Upper lobe of right lung (tissue), 1 donor: ENCODE results near the gene PALD1. TPM values are rescaled to one million over a fixed set of nuclear protein-coding genes. Genes with fewer than 3 reads are reported as not detected.

Experiments
- ATAC-seq: fragments of 200-7000 bp; cut with Tn5 transposase; one replicate; pipeline ENCODE4 v1.9.1; 2020; ENCODE audit warnings: mild to moderate bottlenecking, moderate library complexity
- DNase-seq: peaks from one replicate; pipeline ENCODE4 v3.0.0-alpha.2; 2020
- H3K27ac ChIP-seq: fragments of 200-600 bp; one replicate; pipeline ENCODE4 v1.8.0; 2022
- H3K27me3 ChIP-seq: fragments of 200-600 bp; one replicate; pipeline ENCODE4 v1.8.0; 2022; ENCODE audit warnings: mild to moderate bottlenecking
- H3K36me3 ChIP-seq: fragments of 200-600 bp; one replicate; pipeline ENCODE4 v1.8.0; 2022
- H3K4me1 ChIP-seq: fragments of 200-600 bp; one replicate; pipeline ENCODE4 v1.8.0; 2022
- H3K4me3 ChIP-seq: fragments of 200-600 bp; one replicate; pipeline ENCODE4 v1.8.0; 2022; ENCODE audit warnings: mild to moderate bottlenecking
- H3K9me3 ChIP-seq: fragments of 200-600 bp; one replicate; pipeline ENCODE4 v1.8.0; 2022
- CTCF ChIP-seq: fragments of 200-600 bp; IDR thresholded peaks from one replicate; pipeline ENCODE4 v1.8.0; 2022; ENCODE audit warnings: antibody characterized with exemption
- intact Hi-C: fragments of 100-400 bp; cut with DNase I; formaldehyde crosslinking; loops from one replicate; pipeline ENCODE4 v1.11.0; 2022
- total RNA-seq: library from RNA; stranded (reverse); fragmentation: NEBNext Ultra II Directional; extraction: Animal tissue kit (Norgen Biotek cat#: 25700); gene quantifications from one replicate; pipeline ENCODE4 v1.2.1, GENCODE V29; 2021
- donor health status: DM: no; HTN: yes; CAD: no; lungs with severe emphysema.

The PALD1 gene
- total RNA-seq, 1 donor from 2014 or later, result 27.0 TPM

DNA sequence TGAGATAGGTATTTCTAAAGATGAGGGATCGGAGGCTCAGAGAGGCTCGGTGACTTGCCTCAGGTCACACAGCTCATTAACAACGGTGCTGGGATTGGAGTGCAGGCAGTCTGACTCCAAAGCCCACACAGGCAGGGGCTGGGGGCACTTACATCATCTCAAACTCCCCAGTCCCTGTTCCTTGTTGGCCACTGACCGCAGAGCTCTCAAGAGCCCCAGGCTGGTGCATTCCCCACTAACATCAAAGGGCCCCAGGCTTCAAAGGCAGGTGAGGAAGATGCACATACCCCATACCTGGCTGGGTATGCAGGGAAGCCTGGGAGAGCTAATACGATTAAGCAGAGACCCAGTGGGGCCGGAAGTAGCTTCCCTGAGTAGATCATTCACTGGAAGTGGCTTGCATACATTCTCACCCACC is 23.3 kb upstream of the PALD1 start:
- Histone ChIP-seq H3K27me3 (peaks cover 7% of the 10 kb centered on the region), H3K27ac (no peak overlapping the region), H3K36me3 (no peaks in the 10 kb centered on the region), H3K4me3 (no peak overlapping the region), H3K4me1 (peaks cover 5% of the 10 kb centered on the region), H3K9me3 (no peaks in the 10 kb centered on the region)
- ATAC-seq, result no peak
- intact Hi-C loops, result no loop called here
- TF ChIP-seq CTCF, result no peak
- no peak for DNase-seq

- Histone ChIP-seq H3K27me3 (peaks cover 7% of the 10 kb centered on the region), H3K27ac (no peak overlapping the region)
Measured at GRCh38 chr10:70456164-70456563, 22.4 kb upstream of the PALD1 start.

DNA sequence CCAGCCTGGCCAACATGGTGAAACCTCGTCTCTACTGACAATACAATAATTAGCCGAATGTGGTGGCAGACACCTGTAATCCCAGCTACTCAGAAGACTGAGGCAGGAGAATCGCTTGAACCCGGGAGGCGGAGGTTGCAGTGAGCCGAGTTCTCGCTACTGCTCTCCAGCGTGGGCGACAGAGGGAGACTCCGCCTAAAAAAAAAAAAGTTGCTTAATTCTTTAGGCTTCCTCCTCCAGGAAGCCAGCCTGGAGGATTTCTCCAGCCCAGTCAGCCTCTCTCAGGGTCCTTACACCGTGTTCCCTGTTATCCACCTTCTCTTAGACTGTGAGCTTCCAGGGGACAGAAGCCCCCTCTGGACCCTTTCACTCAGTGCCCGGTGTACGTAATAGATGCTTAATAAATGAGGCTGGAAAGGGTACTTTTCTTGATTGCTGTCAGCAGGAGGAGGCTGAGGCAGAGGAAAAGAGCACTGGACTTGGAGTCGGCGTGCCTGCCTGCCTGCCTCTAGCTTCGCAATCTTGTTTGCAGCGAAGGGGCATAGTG is 20.7 kb upstream of the PALD1 start:
- intact Hi-C loops, result no loop called here
- no peak for TF ChIP-seq CTCF
- Histone ChIP-seq H3K4me1 (peaks cover 16% of the 10 kb centered on the region), H3K36me3 (no peaks in the 10 kb centered on the region), H3K4me3 (peak overlapping the region; percentile 41), H3K27me3 (peaks cover 7% of the 10 kb centered on the region), H3K27ac (no peak overlapping the region), H3K9me3 (no peaks in the 10 kb centered on the region)
- DNase-seq (no peak), ATAC-seq (no peak)

More at GRCh38 chr10:70456164-70456563, 22.4 kb upstream of the PALD1 start:
- H3K9me3 ChIP-seq, result no peaks in the 10 kb centered on the region
- no peaks in the 10 kb centered on the region for H3K36me3 ChIP-seq
- H3K4me3 ChIP-seq, result no peak overlapping the region
- ATAC-seq, result no peak
- no peak for DNase-seq
- H3K4me1 ChIP-seq, result peaks cover 5% of the 10 kb centered on the region
- intact Hi-C loops, result no loop called here
- TF ChIP-seq CTCF, result no peak

DNA sequence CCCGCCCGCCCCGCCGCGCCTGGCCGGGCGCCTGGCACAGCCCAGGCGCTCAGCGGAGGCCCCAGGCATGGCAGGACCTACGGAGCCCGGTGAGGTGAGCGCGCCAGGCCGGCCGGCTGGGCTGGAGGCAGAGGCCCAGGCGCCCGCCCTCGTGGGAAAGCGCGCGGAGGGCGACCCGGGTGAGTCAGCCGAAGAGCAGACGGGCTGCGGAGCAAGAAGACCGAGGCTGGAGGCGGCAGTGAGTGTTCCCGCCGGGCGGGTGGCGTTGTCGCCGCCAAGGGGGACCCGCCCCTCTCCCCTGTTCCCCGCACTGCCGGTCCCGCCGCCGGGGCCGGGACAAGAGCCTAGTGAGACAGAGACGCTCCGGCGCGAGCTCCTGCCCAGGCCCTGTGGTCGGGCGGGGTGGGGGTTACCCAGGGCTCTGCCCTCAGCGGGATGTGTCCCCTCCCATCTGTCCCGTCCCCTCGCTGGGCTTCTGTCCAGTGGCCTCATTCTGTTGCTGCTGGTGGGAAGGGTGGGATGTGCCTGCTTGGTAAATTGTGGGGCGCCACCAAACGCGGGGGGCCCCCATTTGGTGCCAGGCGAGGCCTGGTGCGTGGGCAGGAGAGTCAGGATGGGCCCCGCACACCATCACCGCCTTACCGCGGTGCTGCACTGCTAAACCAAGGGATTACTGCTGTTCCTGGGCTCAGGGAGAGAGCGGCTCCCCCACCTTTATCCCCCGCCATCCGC is 20.1 kb upstream of the PALD1 start:
- ATAC-seq (peak; percentile 85), DNase-seq (peak; percentile 86)
- peaks cover 7% of the 10 kb centered on the region for H3K27me3 ChIP-seq
- no peaks in the 10 kb centered on the region for H3K36me3 ChIP-seq
- intact Hi-C loops, result no loop called here
- H3K4me1 ChIP-seq, result peaks cover 18% of the 10 kb centered on the region
- peak overlapping the region; percentile 41 for H3K4me3 ChIP-seq
- no peak for TF ChIP-seq CTCF
- no peaks in the 10 kb centered on the region for H3K9me3 ChIP-seq
- H3K27ac ChIP-seq, result peak overlapping the region; percentile 47

DNA sequence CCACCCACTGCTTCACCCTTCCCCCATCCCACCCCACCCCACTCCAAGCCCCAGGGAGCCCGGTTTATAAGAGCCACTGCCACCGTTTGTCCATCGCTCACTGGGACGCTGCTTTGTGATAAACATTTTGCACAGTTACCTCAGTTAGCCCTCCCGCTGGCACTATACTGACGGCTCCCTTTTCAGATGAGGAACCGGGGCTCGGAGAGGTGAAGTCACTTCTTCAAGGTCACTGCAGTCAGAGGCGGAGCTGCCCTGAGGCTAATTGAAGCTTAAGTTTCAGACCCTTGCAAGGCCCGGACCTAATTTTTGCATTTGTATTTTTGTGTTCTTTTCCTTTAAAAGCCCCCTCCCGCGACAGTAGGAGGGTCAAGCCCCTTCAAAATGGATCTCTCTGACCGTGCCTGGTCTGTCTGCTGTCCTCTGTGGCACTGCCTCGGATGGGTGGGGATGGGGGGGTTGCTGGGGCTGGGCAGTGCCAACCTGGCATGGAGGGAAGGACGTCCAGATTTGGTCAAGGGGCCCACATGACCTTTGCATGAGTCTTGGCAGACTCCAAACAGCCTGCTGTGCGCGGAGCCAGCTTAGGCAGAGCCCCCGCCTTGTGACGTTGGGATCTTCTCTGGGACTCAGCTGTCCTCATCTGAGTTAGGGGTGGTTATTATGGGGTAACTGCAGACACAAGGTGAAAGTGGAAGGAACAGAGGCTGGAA is 19.4 kb upstream of the PALD1 start:
- TF ChIP-seq CTCF, result no peak
- Histone ChIP-seq H3K4me1 (peaks cover 18% of the 10 kb centered on the region), H3K27ac (no peak overlapping the region), H3K4me3 (no peak overlapping the region), H3K27me3 (peaks cover 7% of the 10 kb centered on the region), H3K36me3 (no peaks in the 10 kb centered on the region), H3K9me3 (no peaks in the 10 kb centered on the region)
- DNase-seq (no peak), ATAC-seq (no peak)
- intact Hi-C loops, result no loop called here
